Mucosa of rectum (tissue), 2 donors: Measurements from ENCODE around the gene KDM4B.
"Not testable (repeated sequence)": the region's sequence is repeated elsewhere in the genome, so short reads cannot be mapped to it uniquely, and the experiment has no call there.

Experiments used
- H3K27ac ChIP-seq, 2 donors: one replicate each; pipeline ENCODE4 v1.7.0; 2013; ENCODE audit warnings: inconsistent platforms in 2 of 2, low read depth in 2 of 2, low read length in 2 of 2
- H3K27me3 ChIP-seq, 2 donors: one replicate each; pipeline ENCODE4 v1.7.0; 2013; ENCODE audit warnings: low read length in 2 of 2; ENCODE audit not compliant: control insufficient read depth in 2 of 2, insufficient read depth in 2 of 2
- H3K36me3 ChIP-seq, 2 donors: one replicate each; pipeline ENCODE4 v1.7.0; 2013; ENCODE audit warnings: low read length in 2 of 2; ENCODE audit not compliant: control insufficient read depth in 2 of 2, insufficient read depth in 2 of 2
- H3K4me1 ChIP-seq, 2 donors: one replicate each; pipeline ENCODE4 v1.7.0; 2013; ENCODE audit warnings: low read length in 2 of 2, mild to moderate bottlenecking in 1 of 2; ENCODE audit not compliant: control insufficient read depth in 2 of 2, insufficient read depth in 2 of 2
- H3K4me3 ChIP-seq, 2 donors: one replicate each; pipeline ENCODE4 v1.7.0; 2013; ENCODE audit warnings: low read length in 2 of 2
- H3K9ac ChIP-seq, 2 donors: one replicate each; pipeline ENCODE4 v1.7.0; 2013; ENCODE audit warnings: low read length in 2 of 2, low read depth in 1 of 2, mild to moderate bottlenecking in 1 of 2
- H3K9me3 ChIP-seq, 2 donors: one replicate each; pipeline ENCODE4 v1.7.0; 2013; ENCODE audit warnings: low read length in 2 of 2; ENCODE audit not compliant: control insufficient read depth in 2 of 2
- donor health status: healthy.
- donor health status: Normal muscosa, but diverticular disease.

Gene KDM4B

GRCh38 chr19:5153601-5154128 lies 184.8 kb downstream of the KDM4B start:
- no peak overlapping the region for H3K4me3 ChIP-seq
- H3K9ac ChIP-seq = no peak overlapping the region
- no peaks in the 10 kb centered on the region for H3K4me1 ChIP-seq
- peaks cover 0 to 4% of the 10 kb centered on the region in 2 donors for H3K36me3 ChIP-seq
- H3K27me3 ChIP-seq = no peaks in the 10 kb centered on the region
- H3K9me3 ChIP-seq = no peaks in the 10 kb centered on the region
- no peak overlapping the region for H3K27ac ChIP-seq

GRCh38 chr19:5154129-5154798 lies 185.4 kb downstream of the KDM4B start:
- H3K27me3 ChIP-seq = no peaks in the 10 kb centered on the region
- no peak overlapping the region for H3K9ac ChIP-seq
- no peaks in the 10 kb centered on the region for H3K4me1 ChIP-seq
- H3K36me3 ChIP-seq = peaks cover 0 to 4% of the 10 kb centered on the region in 2 donors
- no peaks in the 10 kb centered on the region for H3K9me3 ChIP-seq
- no peak overlapping the region for H3K4me3 ChIP-seq
- H3K27ac ChIP-seq = no peak overlapping the region

GRCh38 chr19:5154799-5155426 lies 186.0 kb downstream of the KDM4B start:
- H3K27me3 ChIP-seq = no peaks in the 10 kb centered on the region
- no peaks in the 10 kb centered on the region for H3K4me1 ChIP-seq
- H3K9ac ChIP-seq = no peak overlapping the region
- no peaks in the 10 kb centered on the region for H3K36me3 ChIP-seq
- no peak overlapping the region for H3K4me3 ChIP-seq
- no peaks in the 10 kb centered on the region for H3K9me3 ChIP-seq
- no peak overlapping the region for H3K27ac ChIP-seq

GRCh38 chr19:5155586-5156210 lies 186.8 kb downstream of the KDM4B start:
- Histone ChIP-seq H3K9me3 (no peaks in the 10 kb centered on the region), H3K4me3 (no peak overlapping the region), H3K36me3 (no peaks in the 10 kb centered on the region), H3K4me1 (no peaks in the 10 kb centered on the region), H3K27ac (no peak overlapping the region), H3K9ac (no peak overlapping the region), H3K27me3 (no peaks in the 10 kb centered on the region)

- no peak overlapping the region for H3K27ac ChIP-seq
- H3K9me3 ChIP-seq = no peaks in the 10 kb centered on the region
- no peak overlapping the region for H3K4me3 ChIP-seq
- H3K27me3 ChIP-seq = no peaks in the 10 kb centered on the region
- H3K4me1 ChIP-seq = no peaks in the 10 kb centered on the region
- no peak overlapping the region for H3K9ac ChIP-seq
- H3K36me3 ChIP-seq = no peaks in the 10 kb centered on the region
Measured at GRCh38 chr19:5156231-5156986, 187.5 kb downstream of the KDM4B start.

- no peaks in the 10 kb centered on the region for H3K27me3 ChIP-seq
- no peak overlapping the region for H3K27ac ChIP-seq
- no peaks in the 10 kb centered on the region for H3K4me1 ChIP-seq
- no peak overlapping the region for H3K9ac ChIP-seq
- H3K4me3 ChIP-seq = no peak overlapping the region
- H3K36me3 ChIP-seq = no peaks in the 10 kb centered on the region
- H3K9me3 ChIP-seq = no peaks in the 10 kb centered on the region
Measured at GRCh38 chr19:5157186-5157585, 188.3 kb downstream of the KDM4B start.

- not testable (repeated sequence) for H3K4me1 ChIP-seq, H3K27ac ChIP-seq, H3K4me3 ChIP-seq, H3K36me3 ChIP-seq, H3K27me3 ChIP-seq, H3K9me3 ChIP-seq, H3K9ac ChIP-seq
Measured at GRCh38 chr19:5158549-5159134, 189.7 kb downstream of the KDM4B start.

GRCh38 chr19:5160158-5160795 lies 191.4 kb downstream of the KDM4B start:
- not testable (repeated sequence) for H3K4me3 ChIP-seq, H3K36me3 ChIP-seq, H3K9ac ChIP-seq, H3K27ac ChIP-seq, H3K27me3 ChIP-seq, H3K4me1 ChIP-seq, H3K9me3 ChIP-seq

- not testable (repeated sequence) for H3K27me3 ChIP-seq, H3K27ac ChIP-seq
Measured at GRCh38 chr19:5164845-5165696, 196.2 kb downstream of the KDM4B start.

More at GRCh38 chr19:5164845-5165696, 196.2 kb downstream of the KDM4B start:
- H3K36me3 ChIP-seq, H3K9ac ChIP-seq, H3K4me1 ChIP-seq, H3K4me3 ChIP-seq, H3K9me3 ChIP-seq: not testable (repeated sequence)
